ENCODE results near the gene MARK4. TPM values are rescaled to one million over a fixed set of nuclear protein-coding genes. Genes with fewer than 3 reads are reported as not detected.

The MARK4 gene
- total and polyA plus RNA-seq, 4 donors: 3.5 to 11.1 (median 6.1) TPM

GRCh38 chr19:45218911-45219743 lies 31.9 kb upstream of the MARK4 start:
- no peak for TF ChIP-seq HNF4G (IDR thresholded peaks at IDR 0.05)
- TF ChIP-seq JUND (IDR thresholded peaks at IDR 0.05): no peak
- no peak for TF ChIP-seq FOXA1 (IDR thresholded peaks at IDR 0.05)
- TF ChIP-seq ATF3 (IDR thresholded peaks at IDR 0.05): no peak
- no peak for TF ChIP-seq FOXA2 (IDR thresholded peaks at IDR 0.05)
- no peak for TF ChIP-seq EGR1 (IDR thresholded peaks at IDR 0.05; ENCODE audit: low read depth in 2 of 2)
- no peak for TF ChIP-seq REST (IDR thresholded peaks at IDR 0.05)
- TF ChIP-seq SP1 (IDR thresholded peaks at IDR 0.05): no peak
- TF ChIP-seq YY1 (IDR thresholded peaks at IDR 0.05): no peak
- TF ChIP-seq MAX (IDR thresholded peaks at IDR 0.05): no peak
- TF ChIP-seq GABPA (IDR thresholded peaks at IDR 0.05 in 1 of 2, conservative IDR thresholded peaks at IDR 0.05 in 1 of 2): no peak
- TF ChIP-seq RAD21 (IDR thresholded peaks at IDR 0.05): no peak
- no peak for TF ChIP-seq ZBTB33 (IDR thresholded peaks at IDR 0.05)
- TF ChIP-seq HNF4A (conservative IDR thresholded peaks at IDR 0.05): no peak
- no peak for TF ChIP-seq TAF1 (conservative IDR thresholded peaks at IDR 0.05)
- WGBS: 70% methylated on average over 18 of the region's 18 CpGs
- Histone ChIP-seq H3K9ac (ENCODE audit: low read depth in 1 of 2, low read length in 2 of 2) (no peak overlapping the region), H3K27ac (ENCODE audit: low read depth in 1 of 2, low read length in 2 of 2) (no peak overlapping the region), H3K4me1 (ENCODE audit: control insufficient read depth in 4 of 4, insufficient read depth in 4 of 4, low read length in 3 of 4) (peaks cover 0 to 9% (median 2%) of the 10 kb centered on the region in 4 donors), H3K4me3 (ENCODE audit: low read depth in 1 of 3, low read length in 3 of 3) (no peak overlapping the region), H3K9me3 (ENCODE audit: control insufficient read depth in 4 of 4, low read length in 3 of 4) (no peaks in the 10 kb centered on the region), H3K27me3 (ENCODE audit: control insufficient read depth in 4 of 4, insufficient read depth in 4 of 4, low read length in 3 of 4) (peaks cover 0 to 3% (median 0%) of the 10 kb centered on the region in 4 donors), H3K36me3 (ENCODE audit: control insufficient read depth in 4 of 4, insufficient read depth in 3 of 4, low read depth in 1 of 4, low read length in 3 of 4) (no peaks in the 10 kb centered on the region)
- DNase-seq (ENCODE audit: low spot score): no peak

GRCh38 chr19:45222724-45223123 lies 28.3 kb upstream of the MARK4 start:
- no peaks in the 10 kb centered on the region for H3K27me3 ChIP-seq (ENCODE audit: control insufficient read depth in 4 of 4, insufficient read depth in 4 of 4, low read length in 3 of 4)
- no peak overlapping the region for H3K27ac ChIP-seq (ENCODE audit: low read depth in 1 of 2, low read length in 2 of 2)
- H3K4me1 ChIP-seq (ENCODE audit: control insufficient read depth in 4 of 4, insufficient read depth in 4 of 4, low read length in 3 of 4): peaks cover 0 to 2% (median 0%) of the 10 kb centered on the region in 4 donors
- no peak for DNase-seq (ENCODE audit: low spot score)
- H3K9me3 ChIP-seq (ENCODE audit: control insufficient read depth in 4 of 4, low read length in 3 of 4): no peaks in the 10 kb centered on the region
- no peak overlapping the region for H3K4me3 ChIP-seq (ENCODE audit: low read depth in 1 of 3, low read length in 3 of 3)
- H3K9ac ChIP-seq (ENCODE audit: low read depth in 1 of 2, low read length in 2 of 2): no peak overlapping the region
- WGBS: 84% methylated on average over 6 of the region's 6 CpGs
- no peak for TF ChIP-seq TAF1 (conservative IDR thresholded peaks at IDR 0.05)
- no peaks in the 10 kb centered on the region for H3K36me3 ChIP-seq (ENCODE audit: control insufficient read depth in 4 of 4, insufficient read depth in 3 of 4, low read depth in 1 of 4, low read length in 3 of 4)

Data from liver (tissue), 9 donors.